Panc1 (cell line): Measurements from ENCODE around the gene KHDC4. TPM values are rescaled to one million over a fixed set of nuclear protein-coding genes. Genes with fewer than 3 reads are reported as not detected.

Source experiments
- ATAC-seq: fragments of 200-7000 bp; cut with Tn5 transposase; 2 replicates; pipeline ENCODE4 v1.9.1; 2020; ENCODE audit warnings: mild to moderate bottlenecking, moderate library complexity
- BruUV-seq: library from RNA; stranded (reverse); fragments of 400-500 nt; replicated peaks from 2 replicates; lab custom pipeline; 2021; lab: Mats Ljungman, UMichigan
- CTCF ChIA-PET: fragments of 300-600 bp; sonication (Branson Sonifier 250); formaldehyde crosslinking; loops from one replicate; lab custom pipeline; 2022; ENCODE audit warnings: antibody characterized with exemption; lab: Charles Lee
- POLR2A ChIA-PET: fragments of 300-600 bp; sonication (Branson Sonifier 250); formaldehyde crosslinking; loops from one replicate; lab custom pipeline; 2022; ENCODE audit warnings: antibody characterized with exemption; lab: Charles Lee
- DNase-seq: peaks from one replicate; pipeline ENCODE4 v3.0.0-alpha.2; 2010; ENCODE audit warnings: low read depth, low spot score
- H3K27ac ChIP-seq: 2 replicates; pipeline ENCODE4 v1.5.1; 2011; ENCODE audit warnings: mild to moderate bottlenecking, low read length, inconsistent platforms
- H3K27me3 ChIP-seq: fragments of 200-500 bp; sonication (Bioruptor generic); 2 replicates; pipeline ENCODE4 v1.6.0; 2014; ENCODE audit warnings: low read length, inconsistent platforms; ENCODE audit not compliant: control insufficient read depth, insufficient read depth
- H3K36me3 ChIP-seq: fragments of 200-500 bp; sonication (Bioruptor generic); 2 replicates; pipeline ENCODE4 v1.5.1; 2014; ENCODE audit warnings: inconsistent platforms, mild to moderate bottlenecking, low read length, moderate library complexity; ENCODE audit not compliant: control insufficient read depth, insufficient read depth
- H3K4me1 ChIP-seq: 2 replicates; pipeline ENCODE4 v1.5.1; 2011; ENCODE audit warnings: inconsistent platforms, mild to moderate bottlenecking, low read length, moderate library complexity; ENCODE audit not compliant: control insufficient read depth, insufficient read depth
- H3K4me3 ChIP-seq, 2 experiments: 2 replicates each; pipeline ENCODE4 v1.5.1; 2011 to 2012; ENCODE audit warnings: low read depth in 2 of 2, low read length in 2 of 2, mild to moderate bottlenecking in 2 of 2, inconsistent platforms in 1 of 2, moderate library complexity in 1 of 2
- H3K9me3 ChIP-seq: fragments of 200-500 bp; sonication (Bioruptor generic); 2 replicates; pipeline ENCODE4 v1.5.1; 2014; ENCODE audit warnings: low read depth, mild to moderate bottlenecking, inconsistent platforms, low read length, moderate library complexity; ENCODE audit not compliant: control insufficient read depth, insufficient read depth
- CTCF ChIP-seq: fragments of 450-650 bp; IDR thresholded peaks from 2 replicates; pipeline ENCODE4 v1.5.1; 2017; ENCODE audit warnings: mild to moderate bottlenecking
- POLR2AphosphoS5 ChIP-seq: IDR thresholded peaks from 2 replicates; pipeline ENCODE4 v1.6.1; 2012; ENCODE audit warnings: mild to moderate bottlenecking, low read depth, low read length, moderate library complexity
- REST ChIP-seq, 2 experiments: IDR thresholded peaks; 2 replicates each; pipeline ENCODE4 v1.6.1; 2011 to 2012; ENCODE audit warnings: low read depth in 2 of 2, control low read depth in 1 of 2, low read length in 1 of 2, mild to moderate bottlenecking in 1 of 2, moderate library complexity in 1 of 2; ENCODE audit not compliant: insufficient read depth in 1 of 2
- SIN3A ChIP-seq: IDR thresholded peaks from 2 replicates; pipeline ENCODE4 v1.6.1; 2012; ENCODE audit warnings: low read depth, mild to moderate bottlenecking, low read length, moderate library complexity, borderline replicate concordance; ENCODE audit not compliant: insufficient read depth
- TCF7L2 ChIP-seq: IDR thresholded peaks from 2 replicates; pipeline ENCODE4 v1.6.1; 2011; ENCODE audit warnings: mild to moderate bottlenecking, low read depth, low read length, inconsistent platforms
- in situ Hi-C: cut with HindIII; loops from 2 replicates; pipeline ENCODE4 v1.10.0; 2016; ENCODE audit warnings: low sequenced_read_pairs, low pct_unique_long_range_greater_than_20kb
- intact Hi-C: fragments of 100-400 bp; cut with micrococcal nuclease; formaldehyde crosslinking; loops from one replicate; pipeline ENCODE4 v1.10.0; 2022; ENCODE audit not compliant: unreplicated experiment
- total RNA-seq: library from RNA; stranded (reverse); gene quantifications from one replicate; pipeline ENCODE4 v1.2.1, GENCODE V29; 2021; ENCODE audit not compliant: unreplicated experiment

KHDC4 gene
- total RNA-seq, 1 experiment from 2014 or later: 80.4 TPM

DNA sequence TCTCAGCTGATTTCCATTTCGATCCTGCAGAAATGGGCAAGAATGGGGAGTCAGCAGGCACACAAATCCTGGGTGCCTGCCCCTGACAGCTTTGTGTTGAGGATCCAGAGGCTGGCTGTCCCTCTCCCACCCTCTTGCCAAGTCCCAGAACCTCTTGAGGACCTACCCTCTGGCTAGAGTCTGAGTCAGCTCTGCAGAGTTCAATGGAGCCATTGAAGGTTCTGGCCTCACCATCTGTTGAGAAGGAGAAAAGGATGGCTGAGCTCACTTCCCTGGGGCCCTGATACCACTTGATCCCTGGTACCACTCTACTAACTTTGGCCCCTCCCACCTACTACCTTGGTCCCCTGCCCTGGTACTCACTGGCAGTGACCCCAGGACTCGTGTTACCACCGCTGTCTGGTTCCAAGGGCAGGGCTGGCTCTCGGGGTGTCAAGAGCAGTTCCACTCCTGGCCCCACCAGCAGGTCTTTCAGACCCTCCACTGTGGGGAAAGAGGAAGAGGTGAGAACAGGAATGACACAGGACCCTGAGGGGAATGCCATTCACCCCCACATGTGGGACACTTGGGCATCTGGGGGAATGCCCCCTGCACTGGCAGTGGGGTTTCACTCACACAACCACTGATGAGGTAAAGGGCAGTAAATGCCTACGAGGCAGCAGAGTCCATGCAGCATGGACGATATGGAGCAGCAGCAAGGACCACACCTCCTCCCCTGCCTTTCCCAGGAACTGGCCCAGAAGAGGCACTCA is 17.7 kb upstream of the KHDC4 start:
- in situ Hi-C loops (no loop called here), intact Hi-C loops (no loop called here)
- DNase-seq: no peak
- Histone ChIP-seq H3K9me3 (no peaks in the 10 kb centered on the region), H3K4me3 (no peak overlapping the region), H3K4me1 (peaks cover 6% of the 10 kb centered on the region), H3K27me3 (no peaks in the 10 kb centered on the region), H3K27ac (no peak overlapping the region), H3K36me3 (peaks cover 21% of the 10 kb centered on the region)
- BruUV-seq: no TSS peak
- ChIA-PET POLR2A (no interaction called here), CTCF (no interaction called here)
- ATAC-seq: no peak
- TF ChIP-seq TCF7L2: no peak
- TF ChIP-seq REST (IDR thresholded peaks at IDR 0.05; ENCODE audit: insufficient read depth in 1 of 2, low read depth in 2 of 2, low read length in 1 of 2): no peak
- no peak for TF ChIP-seq SIN3A
- TF ChIP-seq POLR2AphosphoS5: no peak
- no peak for TF ChIP-seq CTCF

- Histone ChIP-seq H3K9me3 (no peaks in the 10 kb centered on the region), H3K27ac (no peak overlapping the region), H3K4me3 (no peak overlapping the region), H3K36me3 (peaks cover 23% of the 10 kb centered on the region), H3K27me3 (no peaks in the 10 kb centered on the region), H3K4me1 (peaks cover 17% of the 10 kb centered on the region)
- TF ChIP-seq SIN3A (no peak), REST (IDR thresholded peaks at IDR 0.05; ENCODE audit: insufficient read depth in 1 of 2, low read depth in 2 of 2, low read length in 1 of 2) (no peak)
- ATAC-seq (no peak), DNase-seq (no peak)
- POLR2A ChIA-PET: no interaction called here
- in situ Hi-C loops (no loop called here), intact Hi-C loops (no loop called here)
- CTCF ChIA-PET: interaction anchor here (0.6 kb wide), 1 partner anchor 865 kb away, joined by 7 read pairs; no protein-coding TSS in a partner anchor
- BruUV-seq: no TSS peak
These were observed 16.6 kb upstream of the KHDC4 start for GRCh38 chr1:155950829-155951228.
